Measurements from ENCODE around the gene VPS13D.

Gene VPS13D

GRCh38 chr1:12486059-12486341 is 256.2 kb downstream of the VPS13D start:
- DNase-seq (ENCODE audit: low read depth, low spot score), result no peak

- DNase-seq (ENCODE audit: low read depth, low spot score), result no peak
These were observed 256.7 kb downstream of the VPS13D start for GRCh38 chr1:12486401-12487005.

GRCh38 chr1:12487520-12487919 is 257.7 kb downstream of the VPS13D start:
- no peak for DNase-seq (ENCODE audit: low read depth, low spot score)

GRCh38 chr1:12488666-12489354 is 259.0 kb downstream of the VPS13D start:
- no peak for DNase-seq (ENCODE audit: low read depth, low spot score)

- DNase-seq (ENCODE audit: low read depth, low spot score), result no peak
These were observed 260.8 kb downstream of the VPS13D start for GRCh38 chr1:12490532-12491142.

- no peak for DNase-seq (ENCODE audit: low read depth, low spot score)
These were observed 261.8 kb downstream of the VPS13D start for GRCh38 chr1:12491656-12492055.

- no peak for DNase-seq (ENCODE audit: low read depth, low spot score)
These were observed 265.9 kb downstream of the VPS13D start for GRCh38 chr1:12495725-12496124.

GRCh38 chr1:12496154-12496961 is 266.5 kb downstream of the VPS13D start:
- DNase-seq (ENCODE audit: low read depth, low spot score), result no peak

- no peak for DNase-seq (ENCODE audit: low read depth, low spot score)
These were observed 269.9 kb downstream of the VPS13D start for GRCh38 chr1:12499539-12500240.

GRCh38 chr1:12501661-12502060 is 271.8 kb downstream of the VPS13D start:
- no peak for DNase-seq (ENCODE audit: low read depth, low spot score)

- DNase-seq (ENCODE audit: low read depth, low spot score), result no peak
These were observed 272.7 kb downstream of the VPS13D start for GRCh38 chr1:12502336-12503109.

- no peak for DNase-seq (ENCODE audit: low read depth, low spot score)
These were observed 273.9 kb downstream of the VPS13D start for GRCh38 chr1:12503709-12504108.

GRCh38 chr1:12504601-12505000 is 274.8 kb downstream of the VPS13D start:
- no peak for DNase-seq (ENCODE audit: low read depth, low spot score)

- DNase-seq (ENCODE audit: low read depth, low spot score), result no peak
These were observed 275.4 kb downstream of the VPS13D start for GRCh38 chr1:12505231-12505630.

- DNase-seq (ENCODE audit: low read depth, low spot score), result no peak
These were observed 275.9 kb downstream of the VPS13D start for GRCh38 chr1:12505639-12506280.

GRCh38 chr1:12506281-12507280 is 276.8 kb downstream of the VPS13D start:
- no peak for DNase-seq (ENCODE audit: low read depth, low spot score)

GRCh38 chr1:12507631-12508030 is 277.8 kb downstream of the VPS13D start:
- no peak for DNase-seq (ENCODE audit: low read depth, low spot score)

GRCh38 chr1:12508849-12509248 is 279.0 kb downstream of the VPS13D start:
- DNase-seq (ENCODE audit: low read depth, low spot score), result no peak

GRCh38 chr1:12511128-12511484 is 281.3 kb downstream of the VPS13D start:
- DNase-seq (ENCODE audit: low read depth, low spot score), result no peak
